GM12892 (cell line): ENCODE data around the gene PARVB. TPM values are rescaled to one million over a fixed set of nuclear protein-coding genes. Genes with fewer than 3 reads are reported as not detected.

Experiments
- DNase-seq: peaks from one replicate; pipeline ENCODE4 v3.0.0; 2011; ENCODE audit not compliant: insufficient read length
- FAIRE-seq: peaks from 2 replicates; lab custom pipeline; 2011; peaks lifted over from hg19 to GRCh38; lab: Jason Lieb, UNC
- POLR2A ChIP-seq: IDR thresholded peaks from 2 replicates; pipeline ENCODE4 v1.6.1; 2011; ENCODE audit warnings: low read depth, low read length, control low read depth
- POLR2AphosphoS5 ChIP-seq: IDR thresholded peaks from 2 replicates; pipeline ENCODE4 v1.6.1; 2011; ENCODE audit warnings: low read depth, low read length, control low read depth
- TAF1 ChIP-seq: IDR thresholded peaks from 2 replicates; pipeline ENCODE4 v1.6.1; 2011; ENCODE audit warnings: low read depth, mild to moderate bottlenecking, control low read depth, low read length, borderline replicate concordance
- polyA plus RNA-seq: library from polyadenylated mRNA; unstranded; fragments of >200 nt; gene quantifications from one replicate; pipeline ENCODE4 v1.2.1, GENCODE V29; 2012; ENCODE audit warnings: missing spikeins, inconsistent platforms; ENCODE audit not compliant: missing spikeins

PARVB gene, protein sequence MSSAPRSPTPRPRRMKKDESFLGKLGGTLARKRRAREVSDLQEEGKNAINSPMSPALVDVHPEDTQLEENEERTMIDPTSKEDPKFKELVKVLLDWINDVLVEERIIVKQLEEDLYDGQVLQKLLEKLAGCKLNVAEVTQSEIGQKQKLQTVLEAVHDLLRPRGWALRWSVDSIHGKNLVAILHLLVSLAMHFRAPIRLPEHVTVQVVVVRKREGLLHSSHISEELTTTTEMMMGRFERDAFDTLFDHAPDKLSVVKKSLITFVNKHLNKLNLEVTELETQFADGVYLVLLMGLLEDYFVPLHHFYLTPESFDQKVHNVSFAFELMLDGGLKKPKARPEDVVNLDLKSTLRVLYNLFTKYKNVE
- polyA plus RNA-seq = 145 TPM

DNA sequence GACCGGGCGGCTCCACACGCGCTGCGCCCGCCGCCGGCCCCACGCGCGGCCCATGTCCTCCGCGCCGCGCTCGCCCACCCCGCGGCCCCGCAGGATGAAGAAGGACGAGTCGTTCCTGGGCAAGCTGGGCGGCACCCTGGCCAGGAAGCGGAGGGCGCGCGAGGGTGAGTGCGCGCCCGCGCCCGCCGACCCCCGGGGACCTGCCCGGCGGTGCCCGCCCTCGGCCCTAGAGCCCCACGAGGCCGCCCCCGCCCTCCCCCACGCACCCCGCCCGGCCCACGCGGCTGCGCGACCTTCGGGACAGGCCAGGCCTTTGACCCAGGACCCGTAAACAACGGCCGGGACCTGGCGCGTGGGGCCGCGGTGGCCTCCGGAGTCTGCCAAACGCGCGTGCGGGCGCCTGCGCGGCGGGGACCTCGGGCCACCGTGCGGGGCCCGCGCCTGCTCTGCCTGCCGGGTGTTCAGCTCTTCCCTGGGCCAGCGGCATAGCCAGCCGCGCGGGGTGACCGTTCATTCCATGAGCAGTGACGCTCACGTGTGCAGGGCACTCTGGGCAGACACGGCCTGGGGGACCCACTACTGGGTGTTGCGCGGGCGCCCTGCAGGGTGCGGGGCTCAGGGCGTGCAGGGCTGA, at the start of gene PARVB:
Gene PARVB (plus strand): TSS at position 15 of the 634 bp plus-strand sequence. CDS start 38 bp downstream, at position 53.
- TF ChIP-seq TAF1 (no peak), POLR2AphosphoS5 (peak; percentile 43; the same call in 1 of the 2 replicates), POLR2A (peak; percentile 69)
- FAIRE-seq (peak; percentile 91), DNase-seq (peak; percentile 36)

DNA sequence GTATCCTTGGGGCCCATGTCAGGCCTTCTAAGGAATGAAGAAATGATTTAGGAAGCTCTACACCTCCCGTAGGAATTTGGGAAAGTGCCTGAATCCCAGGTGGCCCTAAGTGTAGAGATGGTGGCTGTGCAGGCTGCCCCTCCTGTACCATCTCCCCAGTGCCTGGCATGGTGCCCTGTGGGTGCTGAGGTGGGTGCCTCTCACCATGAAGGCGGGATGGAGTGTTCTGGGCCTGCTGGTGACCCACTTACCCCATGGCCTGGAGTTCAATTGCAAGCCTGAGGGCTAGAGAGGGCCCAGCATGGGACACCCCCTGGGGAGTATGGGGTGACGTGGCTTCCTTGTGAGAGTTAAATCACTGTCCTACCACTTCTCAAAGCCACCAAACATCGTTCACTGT, 49.1 kb upstream of the PARVB start:
- FAIRE-seq (no peak), DNase-seq (no peak)
- TF ChIP-seq TAF1 (no peak), POLR2A (no peak), POLR2AphosphoS5 (no peak)

DNA sequence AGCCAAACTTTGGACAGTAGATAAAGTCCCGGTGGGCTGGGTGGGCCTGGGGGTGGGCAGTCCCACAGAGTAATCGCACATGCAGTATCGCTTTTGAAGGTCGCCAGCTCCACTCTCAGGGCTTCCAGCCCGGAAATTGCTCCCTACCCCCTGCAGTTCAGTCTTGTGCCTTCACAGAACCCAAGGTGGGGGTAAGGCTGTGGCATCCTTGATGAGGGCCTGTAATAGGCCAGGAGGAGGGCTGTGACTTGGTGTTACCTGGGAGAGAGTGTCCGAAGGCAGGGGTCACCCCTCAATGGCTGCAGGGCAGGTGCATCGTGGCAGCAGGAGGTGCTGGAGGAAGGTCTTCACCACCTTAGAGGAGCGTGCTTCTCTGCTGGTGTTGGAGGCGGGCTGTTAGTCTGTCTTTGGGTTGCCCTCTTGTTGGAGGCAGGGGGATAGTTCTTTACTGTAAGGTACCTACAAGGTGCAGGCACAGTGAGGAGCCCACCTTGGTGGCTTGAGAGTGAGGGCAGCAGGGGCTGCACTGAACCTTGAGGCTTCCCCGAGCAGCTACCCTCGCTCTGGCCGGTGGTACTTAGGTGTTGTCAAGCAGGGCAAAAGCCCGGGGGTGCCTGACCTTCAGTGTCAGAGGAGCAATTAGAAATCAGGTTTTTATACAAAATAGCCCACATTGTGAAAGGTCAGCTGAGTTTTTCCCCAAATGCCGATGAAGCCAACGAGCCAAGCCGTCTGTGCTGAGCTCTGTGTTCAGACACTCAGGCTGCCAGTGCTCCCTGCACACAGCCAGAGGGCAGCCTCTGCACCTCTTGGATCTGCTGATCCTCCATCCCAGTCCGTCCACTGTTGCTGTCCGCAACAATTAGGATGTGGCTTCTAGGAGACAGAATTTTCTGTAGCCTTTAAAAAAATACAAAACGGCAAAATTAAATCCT, 47.0 kb upstream of the PARVB start:
- DNase-seq (no peak), FAIRE-seq (no peak)
- no peak for TF ChIP-seq POLR2A
- no peak for TF ChIP-seq POLR2AphosphoS5
- no peak for TF ChIP-seq TAF1

DNA sequence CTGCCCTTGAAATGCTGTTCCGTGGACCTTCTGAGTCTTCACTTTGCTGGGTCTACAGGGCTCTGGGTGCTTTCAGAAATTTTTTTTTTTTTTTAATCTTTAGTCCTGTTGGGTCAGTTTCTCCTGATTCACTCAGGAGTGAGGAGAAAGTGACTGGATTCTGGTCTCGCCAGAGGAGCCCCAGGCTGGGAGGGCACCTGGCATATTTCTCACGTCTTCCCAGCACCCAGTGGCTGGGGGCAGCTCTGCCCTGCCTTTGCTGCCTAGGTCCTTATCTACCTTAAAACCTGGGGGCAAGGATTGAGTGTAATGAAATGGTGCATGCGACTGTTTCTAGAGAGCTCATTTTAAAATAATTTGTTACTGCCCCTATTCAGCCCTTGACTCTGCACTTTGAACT, 45.5 kb upstream of the PARVB start:
- FAIRE-seq (no peak), DNase-seq (no peak)
- TF ChIP-seq TAF1 (no peak), POLR2A (no peak), POLR2AphosphoS5 (no peak)

DNA sequence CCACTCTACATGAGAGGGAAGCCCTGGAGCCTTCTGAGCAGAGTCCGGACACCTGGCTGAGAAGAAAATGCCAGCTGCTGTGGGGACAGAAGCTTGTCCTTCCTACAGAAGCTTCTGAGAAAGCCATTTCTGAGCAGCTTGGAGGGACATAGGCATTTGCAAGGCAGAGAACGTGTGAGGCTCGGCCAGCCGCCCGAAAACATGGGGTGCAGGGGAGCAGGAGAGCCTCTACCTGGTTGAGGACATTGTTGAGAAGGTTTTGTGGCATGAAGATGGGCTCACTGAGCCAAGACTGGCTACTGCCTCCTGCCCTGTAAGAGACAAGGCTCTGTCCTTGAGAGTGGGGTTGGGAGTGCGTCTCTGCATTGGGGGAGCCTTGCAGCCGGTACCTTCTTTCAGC, 43.5 kb upstream of the PARVB start:
- DNase-seq (no peak), FAIRE-seq (no peak)
- TF ChIP-seq TAF1 (no peak), POLR2AphosphoS5 (no peak), POLR2A (no peak)

DNA sequence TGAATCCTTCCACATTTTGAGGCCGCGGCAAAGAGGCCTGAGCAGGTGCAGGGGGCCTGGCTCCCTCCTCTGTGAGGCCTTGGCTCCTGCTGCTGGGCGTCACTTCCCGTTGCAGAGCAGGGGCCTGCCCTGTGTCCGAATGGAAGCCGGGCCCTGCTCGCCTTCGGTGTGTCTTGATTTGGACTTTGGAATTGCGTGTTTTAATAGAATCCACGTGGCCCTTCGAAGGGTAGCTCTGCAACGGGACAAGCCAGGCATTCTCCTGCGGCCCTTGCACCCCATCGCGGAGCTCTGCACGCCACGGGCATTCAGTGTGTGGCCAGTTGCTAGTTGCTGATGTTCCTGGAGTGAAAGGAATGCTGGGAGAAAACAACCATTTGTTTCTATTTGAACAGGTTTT, 43.1 kb upstream of the PARVB start:
- TF ChIP-seq POLR2AphosphoS5 = no peak
- TF ChIP-seq POLR2A = no peak
- TF ChIP-seq TAF1 = no peak
- FAIRE-seq = no peak
- no peak for DNase-seq

DNA sequence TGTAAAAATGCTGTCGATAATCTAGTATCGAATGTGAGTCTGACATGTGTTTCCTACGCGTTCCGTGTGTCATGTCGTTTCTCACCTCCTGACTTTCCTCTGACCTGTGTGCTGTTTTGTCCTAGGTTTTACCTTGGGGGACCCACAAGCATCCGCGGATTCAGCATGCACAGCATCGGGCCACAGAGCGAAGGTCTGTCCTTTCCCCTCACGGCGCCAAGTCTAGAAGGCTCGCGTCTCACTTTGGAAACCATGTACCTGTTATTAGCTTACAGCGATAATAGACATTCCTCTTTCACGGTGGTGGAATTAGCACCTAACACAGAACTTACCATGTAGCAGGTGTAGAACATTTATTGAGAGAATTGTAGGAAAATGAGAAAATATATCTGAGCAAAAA, 40.3 kb upstream of the PARVB start:
- DNase-seq (no peak), FAIRE-seq (no peak)
- TF ChIP-seq TAF1 (no peak), POLR2A (no peak), POLR2AphosphoS5 (no peak)

DNA sequence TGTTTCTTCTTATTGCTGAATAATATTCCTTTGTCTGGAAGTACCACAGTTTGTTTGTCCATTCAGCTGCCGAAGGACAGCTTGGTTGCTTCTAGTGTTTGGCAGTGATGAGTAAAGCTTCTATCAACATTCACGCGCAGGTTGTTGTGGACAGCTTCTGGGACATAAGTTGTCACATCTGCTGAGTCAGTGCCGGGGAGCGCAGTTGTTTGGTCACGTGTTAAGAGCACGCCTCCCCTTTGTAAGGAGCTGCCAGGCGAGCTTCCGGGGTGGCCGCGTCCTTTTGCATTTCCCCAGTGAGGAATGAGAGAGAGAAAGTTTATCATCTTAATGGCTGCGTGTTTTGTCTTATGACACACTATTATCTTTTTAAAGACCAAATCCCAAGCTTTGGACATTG, 38.6 kb upstream of the PARVB start:
- TF ChIP-seq TAF1 (no peak), POLR2A (no peak), POLR2AphosphoS5 (no peak)
- no peak for FAIRE-seq
- no peak for DNase-seq

DNA sequence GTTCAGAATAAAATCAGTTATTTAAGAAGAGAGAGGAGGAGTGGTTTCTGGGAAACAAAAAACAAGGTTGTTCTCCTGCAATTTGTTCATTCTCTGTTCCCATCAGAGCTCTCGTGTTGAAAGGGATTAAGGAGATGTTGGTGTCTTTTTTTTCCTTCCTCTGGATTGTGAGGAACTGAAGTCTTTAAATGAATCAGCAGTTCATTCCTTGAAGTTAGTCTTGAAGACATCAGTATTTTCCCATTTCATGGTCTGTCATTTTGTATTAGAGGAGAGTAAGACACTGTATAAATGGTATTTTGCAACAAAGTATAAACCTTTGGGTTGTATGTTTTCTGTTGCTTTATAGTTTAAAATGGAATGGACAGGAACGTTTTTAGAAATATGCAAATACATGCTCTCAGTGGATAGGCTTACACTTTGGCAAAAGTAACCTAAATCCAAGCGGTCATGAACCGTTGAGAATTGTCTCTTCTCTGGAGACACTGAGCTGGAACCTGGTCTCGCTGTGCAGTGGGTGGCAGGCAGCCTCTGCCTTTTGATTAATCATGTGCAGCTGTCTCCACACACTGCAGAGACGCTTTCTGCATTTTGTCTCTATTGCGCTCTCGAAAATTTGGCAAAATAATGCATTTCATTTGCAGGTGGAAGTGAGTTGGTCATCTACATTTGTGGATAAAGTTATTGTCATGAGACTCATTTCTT, 35.8 kb upstream of the PARVB start:
- DNase-seq (no peak), FAIRE-seq (no peak)
- TF ChIP-seq POLR2A (no peak), POLR2AphosphoS5 (no peak), TAF1 (no peak)

DNA sequence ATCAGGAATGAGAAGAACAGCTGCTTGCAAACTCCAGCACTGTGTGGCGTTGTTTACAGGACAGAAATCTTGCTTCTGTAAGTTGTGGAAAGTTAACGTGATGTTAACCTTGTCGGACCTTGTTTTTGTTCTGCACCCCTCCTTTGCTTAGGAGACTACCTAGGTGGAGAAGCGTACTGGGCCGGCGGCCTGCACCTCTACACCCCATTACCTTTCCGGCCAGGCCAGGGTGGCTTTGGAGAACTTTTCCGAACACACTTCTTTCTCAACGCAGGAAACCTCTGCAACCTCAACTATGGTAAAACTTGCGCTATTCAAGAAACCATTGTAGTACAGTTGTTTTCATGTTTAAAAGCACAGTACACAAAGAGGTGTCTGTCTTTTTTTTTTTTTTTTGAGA, 35.1 kb upstream of the PARVB start:
- no peak for TF ChIP-seq POLR2A
- no peak for DNase-seq
- FAIRE-seq = no peak

DNA sequence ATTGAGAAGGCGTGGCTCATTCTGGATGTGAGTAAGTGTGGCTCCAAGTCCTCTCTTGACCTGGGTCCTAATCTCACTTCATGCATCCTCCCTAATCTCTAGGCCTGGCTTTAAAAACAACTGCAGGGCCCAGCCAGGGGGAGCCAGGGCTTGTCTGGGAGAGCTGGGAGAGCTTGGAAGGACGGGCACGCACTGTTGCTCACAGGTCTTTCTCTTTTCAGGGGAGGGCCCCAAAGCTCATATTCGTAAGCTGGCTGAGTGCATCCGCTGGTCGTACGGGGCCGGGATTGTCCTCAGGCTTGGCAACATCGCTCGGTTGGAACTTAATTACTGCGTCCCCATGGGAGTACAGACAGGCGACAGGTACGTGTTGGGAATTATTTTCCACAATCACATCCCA, 34.1 kb upstream of the PARVB start:
- DNase-seq (no peak), FAIRE-seq (no peak)
- TF ChIP-seq POLR2A (no peak), TAF1 (no peak), POLR2AphosphoS5 (no peak)
